Measurements from ENCODE around the gene ZNF646. TPM values are rescaled to one million over a fixed set of nuclear protein-coding genes. Genes with fewer than 3 reads are reported as not detected.
A peak's percentile ranks its signal among the peaks of the same experiment; 100 is the strongest.

The ZNF646 gene
- 7.8 and 10.9 TPM in 2 replicates for total RNA-seq (2016; rRNA removed; fragmentation: Illumina TruSeq; extraction: Trizol)
- total RNA-seq (2016; cell fraction: cytosol; rRNA removed; fragmentation: Illumina TruSeq; extraction: Trizol; ENCODE audit: low read depth): 1.7 and 2.4 TPM in 2 replicates
- total RNA-seq (2016; cell fraction: insoluble cytoplasmic fraction; rRNA removed; fragmentation: Illumina TruSeq; extraction: Trizol): 6.8 and 11.1 TPM in 2 replicates
- total RNA-seq (2016; cell fraction: membrane; rRNA removed; fragmentation: Illumina TruSeq; extraction: Trizol): 5.0 and 5.3 TPM in 2 replicates
- total RNA-seq (2016; cell fraction: nucleus; rRNA removed; fragmentation: Illumina TruSeq; extraction: Trizol): 14.4 and 16.7 TPM in 2 replicates
- polyA plus RNA-seq (2011; rRNA removed): 3.4 and 4.4 TPM in 2 replicates
- 2.2 and 2.9 TPM in 2 replicates for polyA plus RNA-seq (2011; cell fraction: cytosol; rRNA removed)
- 19.6 and 21.3 TPM in 2 replicates for polyA plus RNA-seq (2011; cell fraction: nucleus; rRNA removed)
- polyA plus RNA-seq (2012): 5.6 and 5.8 TPM in 2 replicates
- polyA plus RNA-seq (2016; cell fraction: cytosol; fragmentation: Illumina TruSeq; extraction: Trizol; ENCODE audit: low read depth): 0.38 and 0.43 TPM in 2 replicates
- 3.7 and 4.7 TPM in 2 replicates for polyA plus RNA-seq (2016; cell fraction: insoluble cytoplasmic fraction; fragmentation: Illumina TruSeq; extraction: Trizol; ENCODE audit: low read depth)
- 0.90 and 0.94 TPM in 2 replicates for polyA plus RNA-seq (2016; cell fraction: membrane; fragmentation: Illumina TruSeq; extraction: Trizol; ENCODE audit: low read depth)
- polyA plus RNA-seq (2016; cell fraction: nucleus; fragmentation: Illumina TruSeq; extraction: Trizol; ENCODE audit: insufficient read depth, low read depth): 22.6 and 23.3 TPM in 2 replicates
- polyA minus RNA-seq (2011; rRNA and poly(A)+ RNA removed; ENCODE audit: low replicate concordance): 29.7 and 32.7 TPM in 2 replicates
- polyA minus RNA-seq (2011; cell fraction: cytosol; rRNA and poly(A)+ RNA removed): 4.2 and 5.8 TPM in 2 replicates
- 26.1 and 29.9 TPM in 2 replicates for polyA minus RNA-seq (2011; cell fraction: nucleus; rRNA and poly(A)+ RNA removed)
- Bru-seq, nascent RNA: percentile 74 among the genes with signal in this experiment
- BruChase-seq, experiment 1, labeled RNA remaining after a 6-hour chase: percentile 66 among the genes with signal in this experiment
- BruChase-seq, experiment 2, labeled RNA remaining after a 2-hour chase: percentile 81 among the genes with signal in this experiment
- long read RNA-seq, experiment 1, full-length matches to known transcripts: 1 of 5 reads
- long read RNA-seq, experiment 1, partial matches to known transcripts: 3 of 5 reads
- long read RNA-seq, experiment 1, other reads (novel, unspliced or antisense): 1 of 5 reads
- long read RNA-seq, experiment 2, full-length matches to known transcripts: 8 of 20 reads
- long read RNA-seq, experiment 2, partial matches to known transcripts: 8 of 20 reads
- long read RNA-seq, experiment 2, other reads (novel, unspliced or antisense): 4 of 20 reads

GRCh38 chr16:31073970-31074813, at the start of gene ZNF646, which contains the start of gene ZNF668:
ZNF646 (plus strand) TSS chr16:31074422; CDS start chr16:31076325, 1,903 bp downstream.
ZNF668 (minus strand) TSS chr16:31074240; CDS start chr16:31064459, 9,781 bp downstream.
- peak within 1 kb of the TSS; percentile 75 to 97 (median 90) for H3K4me3 ChIP-seq (replicated peaks in 1 of 3; ENCODE audit: insufficient read depth in 1 of 3, low read depth in 2 of 3, low read length in 3 of 3)
- in situ Hi-C loops (cut with HindIII; ENCODE audit: extremely low pct_ligation_motif_present, low pct_unique_long_range_greater_than_20kb): loop anchor here (5.0 kb wide), 2 partner anchors 42 to 87 kb away; partner anchors contain the start of genes HSD3B7 and STX4
- peak; percentile 99 for DNase-seq (ENCODE audit: low spot score)
- no peaks in the 10 kb centered on the region; a peak in 1 of 5 replicates for H3K27me3 ChIP-seq (ENCODE audit: control insufficient read depth in 1 of 2, insufficient read depth in 2 of 2, low read length in 2 of 2)
- ChIA-PET CTCF (ENCODE audit: low intra/inter-chr PET ratio, low total read pairs) (interaction anchor here (1.7 kb wide), 1 partner anchor 89 kb away, joined by 8 read pairs; the partner anchor contains the start of gene HSD3B7), POLR2A (interaction anchor here (0.6 to 2.4 kb wide), 33 partner anchors 11 to 800 kb away, joined by 3 to 56 read pairs (median 6); partner anchors contain the start of genes ARMC5, FUS, HSD3B7 and KAT8)
- H3K4me1 ChIP-seq (ENCODE audit: insufficient read depth, low read length): peaks cover 22% of the 10 kb centered on the region
- H3K27ac ChIP-seq (ENCODE audit: extremely low read length, insufficient read depth, low read length): peak within 1 kb of the TSS; percentile 83
- peak within 1 kb of the TSS; percentile 88 for H3K9ac ChIP-seq (ENCODE audit: insufficient read depth, low read depth, low read length)
- under 1% methylated on average over 42 of the region's 48 CpGs for WGBS (ENCODE audit: low lambda C conversion rate)
- no TSS peak for BruUV-seq (replicated peaks)
- peak; percentile 86 for ATAC-seq
- no peaks in the 10 kb centered on the region for H3K9me3 ChIP-seq (ENCODE audit: low read length)
- H3K79me2 ChIP-seq (ENCODE audit: insufficient read depth, low read length): peaks cover 40% of the 10 kb centered on the region
- FAIRE-seq: peak; percentile 93
- H2AFZ ChIP-seq (ENCODE audit: low read length): peak within 1 kb of the TSS; percentile 29
- H4K20me1 ChIP-seq (ENCODE audit: insufficient read depth, low read length): no peaks in the 10 kb centered on the region
- intact Hi-C loops (cut with micrococcal nuclease; ENCODE audit: unreplicated experiment): loop anchor here (1.0 to 2.0 kb wide), 5 partner anchors 20 to 77 kb away; partner anchors contain the start of genes STX4 and VKORC1
- H3K4me2 ChIP-seq (ENCODE audit: low read depth, low read length): peak within 1 kb of the TSS; percentile 93
- peaks cover 15 to 33% of the 10 kb centered on the region in 2 experiments; a peak in 4 of 5 replicates for H3K36me3 ChIP-seq (replicated peaks in 1 of 2; ENCODE audit: control insufficient read depth in 1 of 2, insufficient read depth in 2 of 2, low read length in 2 of 2)
- TF ChIP-seq IKZF5 (CRISPR knock-in tag; IDR thresholded peaks at IDR 0.05): peak; percentile 68
- TF ChIP-seq ZNF350 (CRISPR knock-in tag; IDR thresholded peaks at IDR 0.05; ENCODE audit: borderline replicate concordance, low read depth): peak; percentile 92
- TF ChIP-seq FOXK2 (IDR thresholded peaks at IDR 0.05): peak; percentile 91
- peak; percentile 79 for TF ChIP-seq REL (CRISPR knock-in tag; conservative IDR thresholded peaks at IDR 0.05)
- TF ChIP-seq ZFP90 (CRISPR knock-in tag; IDR thresholded peaks at IDR 0.05; ENCODE audit: borderline replicate concordance): peak; percentile 93
- TF ChIP-seq, protein P1, sequence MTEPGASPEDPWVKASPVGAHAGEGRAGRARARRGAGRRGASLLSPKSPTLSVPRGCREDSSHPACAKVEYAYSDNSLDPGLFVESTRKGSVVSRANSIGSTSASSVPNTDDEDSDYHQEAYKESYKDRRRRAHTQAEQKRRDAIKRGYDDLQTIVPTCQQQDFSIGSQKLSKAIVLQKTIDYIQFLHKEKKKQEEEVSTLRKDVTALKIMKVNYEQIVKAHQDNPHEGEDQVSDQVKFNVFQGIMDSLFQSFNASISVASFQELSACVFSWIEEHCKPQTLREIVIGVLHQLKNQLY (CRISPR knock-in tag; IDR thresholded peaks at IDR 0.05): peak; percentile 58
- TF ChIP-seq SALL2 (CRISPR knock-in tag; IDR thresholded peaks at IDR 0.05): peak; percentile 90; the same call in 1 of the 2 replicates
- peak; percentile 37; the same call in 1 of the 2 replicates for TF ChIP-seq ZNF160 (CRISPR knock-in tag; IDR thresholded peaks at IDR 0.05)
- TF ChIP-seq ZBTB38 (CRISPR knock-in tag; IDR thresholded peaks at IDR 0.05): peak; percentile 85
- TF ChIP-seq ZNF337 (CRISPR knock-in tag; IDR thresholded peaks at IDR 0.05; ENCODE audit: borderline replicate concordance, low read depth): peak; percentile 51; the same call in 1 of the 2 replicates
- TF ChIP-seq MAFF (IDR thresholded peaks at IDR 0.05; ENCODE audit: low read depth, low read length): no peak
- peak; percentile 84 for TF ChIP-seq MIXL1 (CRISPR knock-in tag; IDR thresholded peaks at IDR 0.05)
- TF ChIP-seq FOXJ3 (CRISPR knock-in tag; IDR thresholded peaks at IDR 0.05; ENCODE audit: borderline replicate concordance): peak; percentile 73
- peak; percentile 94 for TF ChIP-seq ZNF547 (CRISPR knock-in tag; IDR thresholded peaks at IDR 0.05)
- TF ChIP-seq ZNF282 (IDR thresholded peaks at IDR 0.05; ENCODE audit: partially characterized antibody): no peak
- no peak for TF ChIP-seq JUN (CRISPR knock-in tag; IDR thresholded peaks at IDR 0.05)
- peak; percentile 98 for TF ChIP-seq GLI4 (CRISPR knock-in tag; IDR thresholded peaks at IDR 0.05; ENCODE audit: borderline replicate concordance)
